Ovary (tissue), 9 donors: ENCODE results near the gene CST6. TPM values are rescaled to one million over a fixed set of nuclear protein-coding genes. Genes with fewer than 3 reads are reported as not detected.

Experiments
- DNase-seq, 5 donors: peaks; one replicate each; pipeline ENCODE4 v3.0.0-alpha.2; 2019 to 2020
- H3K27ac ChIP-seq, 2 donors: fragments of 200-600 bp; one replicate each; pipeline versions ENCODE4 v1.5.1 to v1.8.0; 2019 to 2022
- H3K27me3 ChIP-seq: fragments of 200-600 bp; one replicate; pipeline ENCODE4 v1.8.0; 2022
- H3K36me3 ChIP-seq: fragments of 200-600 bp; sonication (generic); one replicate; pipeline ENCODE4 v1.5.1; 2019
- H3K4me1 ChIP-seq: one replicate; pipeline ENCODE4 v1.8.1; 2013; ENCODE audit warnings: mild to moderate bottlenecking, moderate library complexity; ENCODE audit not compliant: insufficient read depth
- H3K4me3 ChIP-seq: fragments of 200-600 bp; sonication (generic); one replicate; pipeline ENCODE4 v1.5.1; 2017
- H3K9me3 ChIP-seq, 2 donors: fragments of 200-600 bp in 1 of 2; sonication (generic) in 1 of 2; one replicate each; pipeline versions ENCODE4 v1.5.1 to v1.8.1; 2013 to 2019; ENCODE audit warnings: mild to moderate bottlenecking in 1 of 2, moderate library complexity in 1 of 2
- EP300 ChIP-seq: sonication (generic); formaldehyde crosslinking; IDR thresholded peaks from one replicate; pipeline ENCODE4 v1.6.1; 2017; ENCODE audit warnings: antibody characterized with exemption
- POLR2A ChIP-seq: fragments of 450-650 bp; IDR thresholded peaks from one replicate; pipeline ENCODE4 v1.6.1; 2017; ENCODE audit warnings: antibody characterized with exemption, mild to moderate bottlenecking, moderate library complexity
- WGBS, 3 donors: extraction: QIAGEN DNeasy Blood & Tissue Kit in 1 of 3; methylation state at CpG; one replicate each; pipeline versions ENCODE4 v1.1.5 to v1.1.7; 2013 to 2017; 5-methylcytosine and 5-hydroxymethylcytosine counted together
- intact Hi-C, 4 donors: fragments of 100-400 bp; cut with DNase I; formaldehyde crosslinking; loops; one replicate each; pipeline versions ENCODE4 v1.11.0 to v1.15.1; 2022 to 2023
- polyA plus RNA-seq, 2 donors: library from polyadenylated mRNA; stranded (reverse); fragments of 200-250 nt in 1 of 2; fragments of 350-450 nt in 1 of 2; fragmentation: Illumina TruSeq in 1 of 2; extraction: RNeasy Lipid Tissue Mini Kit (QIAGEN cat#74804) in 1 of 2; gene quantifications; one replicate each; pipeline ENCODE4 v1.2.3, GENCODE V29; 2013 to 2014
- total RNA-seq, 7 donors: library from RNA; depleted of rRNA in 2 of 7; stranded (reverse); fragments of >200 nt in 2 of 7; fragmentation: NEBNext Ultra II Directional in 3 of 7; extraction: Animal tissue kit (Norgen Biotek cat#: 25700) in 3 of 7; gene quantifications; one replicate each; pipeline versions ENCODE4 v1.1.0 to v1.2.4, GENCODE V29; 2016 to 2023
- TF ChIP-seq, protein P1 (sequence below), 3 donors: fragments of 450-650 bp in 2 of 3; fragments of 200-600 bp in 1 of 3; IDR thresholded peaks; one replicate each; pipeline versions ENCODE4 v1.5.1 to v1.8.0; 2016 to 2022; ENCODE audit warnings: antibody characterized with exemption in 3 of 3, mild to moderate bottlenecking in 1 of 3
- donor health status: DM: no; HTN: no; CAD: no; lungs with moderate emphysema.
- donor health status: DM: no; HTN: no; CAD: no.
- donor health status: Bipolar disorder and iron deficiency.
- donor health status: DM: yes; HTN: yes; CAD: no.
- donor health status: DM: no; HTN: no; CAD: no.
- donor health status: DM: yes; HTN: yes; CAD: no.

Gene CST6
- total and polyA plus RNA-seq, 9 donors, result 0.30 to 25.4 (median 0.66) TPM; not detected in 3

DNA sequence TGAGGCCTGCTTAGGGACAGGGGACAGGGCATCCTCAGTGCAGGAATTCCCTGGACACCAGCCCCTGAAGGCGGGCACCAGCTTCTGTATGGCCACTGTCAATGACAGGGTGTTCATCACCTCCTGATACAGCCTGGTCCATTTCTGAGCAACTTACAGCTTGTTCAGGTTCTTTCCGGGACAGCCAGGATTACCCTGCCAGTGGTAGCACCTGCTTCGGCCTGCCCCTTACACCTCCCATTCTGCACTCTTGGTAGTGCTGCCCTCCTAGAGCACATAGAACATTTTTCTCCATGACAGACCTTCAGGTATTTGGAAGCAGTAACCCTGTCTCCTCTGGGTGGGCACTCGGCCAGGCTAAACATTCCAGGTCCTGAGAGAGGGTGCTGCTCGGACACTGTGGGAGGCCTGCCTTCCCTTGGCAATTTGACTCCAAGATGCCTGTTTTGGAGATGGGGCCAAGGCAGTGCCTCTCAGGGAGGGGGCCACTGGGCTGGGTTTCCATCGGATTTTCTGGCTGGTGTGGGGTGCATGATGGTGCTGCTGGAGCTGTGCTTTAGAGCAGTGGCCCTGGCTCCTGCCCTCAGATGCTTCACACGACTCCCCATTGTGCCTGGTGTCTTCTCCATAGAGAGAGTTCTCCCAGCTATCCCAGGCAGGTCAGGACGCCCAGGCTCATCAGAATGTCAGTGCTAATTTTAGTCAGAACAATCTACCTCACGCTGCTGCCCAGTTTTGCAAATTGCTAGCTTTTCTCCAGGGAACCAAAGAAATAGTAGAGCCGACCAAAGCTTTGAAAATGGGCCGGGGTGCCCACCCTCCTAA is 35.9 kb downstream of the CST6 start:
- TF ChIP-seq EP300 (no peak), POLR2A (no peak)
- TF ChIP-seq, protein P1, sequence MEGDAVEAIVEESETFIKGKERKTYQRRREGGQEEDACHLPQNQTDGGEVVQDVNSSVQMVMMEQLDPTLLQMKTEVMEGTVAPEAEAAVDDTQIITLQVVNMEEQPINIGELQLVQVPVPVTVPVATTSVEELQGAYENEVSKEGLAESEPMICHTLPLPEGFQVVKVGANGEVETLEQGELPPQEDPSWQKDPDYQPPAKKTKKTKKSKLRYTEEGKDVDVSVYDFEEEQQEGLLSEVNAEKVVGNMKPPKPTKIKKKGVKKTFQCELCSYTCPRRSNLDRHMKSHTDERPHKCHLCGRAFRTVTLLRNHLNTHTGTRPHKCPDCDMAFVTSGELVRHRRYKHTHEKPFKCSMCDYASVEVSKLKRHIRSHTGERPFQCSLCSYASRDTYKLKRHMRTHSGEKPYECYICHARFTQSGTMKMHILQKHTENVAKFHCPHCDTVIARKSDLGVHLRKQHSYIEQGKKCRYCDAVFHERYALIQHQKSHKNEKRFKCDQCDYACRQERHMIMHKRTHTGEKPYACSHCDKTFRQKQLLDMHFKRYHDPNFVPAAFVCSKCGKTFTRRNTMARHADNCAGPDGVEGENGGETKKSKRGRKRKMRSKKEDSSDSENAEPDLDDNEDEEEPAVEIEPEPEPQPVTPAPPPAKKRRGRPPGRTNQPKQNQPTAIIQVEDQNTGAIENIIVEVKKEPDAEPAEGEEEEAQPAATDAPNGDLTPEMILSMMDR (IDR thresholded peaks at IDR 0.05), result no peak
- H3K4me3 ChIP-seq, result no peak overlapping the region
- H3K9me3 ChIP-seq, result no peaks in the 10 kb centered on the region
- H3K36me3 ChIP-seq, result no peaks in the 10 kb centered on the region
- no peak overlapping the region for H3K27ac ChIP-seq
- DNase-seq, result no peak
- no peaks in the 10 kb centered on the region for H3K4me1 ChIP-seq
- intact Hi-C loops, result no loop called here
- H3K27me3 ChIP-seq, result no peaks in the 10 kb centered on the region
- 43 to 53% (median 50%) methylated on average over 11 of the region's 11 CpGs for WGBS, 3 donors

GRCh38 chr11:66048547-66049323 is 36.9 kb downstream of the CST6 start, which contains the start of gene GAL3ST3:
GAL3ST3 (minus strand) TSS chr11:66049161; CDS start chr11:66045415, 3,746 bp downstream.
- Histone ChIP-seq H3K4me3 (peak within 1 kb of the TSS; percentile 25), H3K36me3 (no peaks in the 10 kb centered on the region), H3K4me1 (peaks cover 4% of the 10 kb centered on the region), H3K27me3 (no peaks in the 10 kb centered on the region), H3K9me3 (no peaks in the 10 kb centered on the region), H3K27ac (no peak within 1 kb of the TSS)
- TF ChIP-seq POLR2A (no peak), EP300 (no peak)
- TF ChIP-seq, protein P1 (IDR thresholded peaks at IDR 0.05), result no peak
- DNase-seq, result peak in 1 of 5 donors; percentile 37
- WGBS, 3 donors, result 4 to 8% (median 6%) methylated on average over 24 to 39 of the region's 39 CpGs
- intact Hi-C loops, result no loop called here

- Histone ChIP-seq H3K9me3 (no peaks in the 10 kb centered on the region), H3K27me3 (no peaks in the 10 kb centered on the region), H3K4me1 (peaks cover 4% of the 10 kb centered on the region), H3K4me3 (no peak overlapping the region), H3K27ac (no peak overlapping the region), H3K36me3 (no peaks in the 10 kb centered on the region)
- DNase-seq, result peak in 1 of 5 donors; percentile 26
- intact Hi-C loops, result no loop called here
- 45 to 65% (median 48%) methylated on average over 5 of the region's 5 CpGs for WGBS, 3 donors
- TF ChIP-seq POLR2A, result no peak
- TF ChIP-seq EP300, result no peak
- TF ChIP-seq, protein P1 (IDR thresholded peaks at IDR 0.05), result no peak
Measured at GRCh38 chr11:66050581-66051231, 38.9 kb downstream of the CST6 start.

GRCh38 chr11:66051371-66051765 is 39.6 kb downstream of the CST6 start:
- DNase-seq, result peak in 1 of 5 donors; percentile 30
- no peaks in the 10 kb centered on the region for H3K27me3 ChIP-seq
- H3K9me3 ChIP-seq, result no peaks in the 10 kb centered on the region
- peaks cover 4% of the 10 kb centered on the region for H3K4me1 ChIP-seq
- WGBS, 3 donors, result 20 to 26% (median 23%) methylated on average over 12 of the region's 12 CpGs
- peak overlapping the region; percentile 31 to 92 for H3K27ac ChIP-seq
- TF ChIP-seq POLR2A, result no peak
- no peak for TF ChIP-seq EP300
- TF ChIP-seq, protein P1 (IDR thresholded peaks at IDR 0.05), result no peak
- H3K4me3 ChIP-seq, result peak overlapping the region; percentile 100
- intact Hi-C loops, result no loop called here
- no peaks in the 10 kb centered on the region for H3K36me3 ChIP-seq
